ENCODE measurements around the gene ARHGEF18. TPM values are rescaled to one million over a fixed set of nuclear protein-coding genes. Genes with fewer than 3 reads are reported as not detected.
A peak's percentile ranks its signal among the peaks of the same experiment; 100 is the strongest.
"Not testable (repeated sequence)": the region's sequence is repeated elsewhere in the genome, so short reads cannot be mapped to it uniquely, and the experiment has no call there.

The ARHGEF18 gene
- total and polyA plus RNA-seq, 2 experiments from 2014 or later, result 9.5 to 33.8 TPM

- Histone ChIP-seq H3K9ac (no peak overlapping the region), H3F3A (ENCODE audit: insufficient read depth) (no peaks in the 10 kb centered on the region), H3K4me3 (no peak overlapping the region), H3K9me3 (ENCODE audit: low read depth) (no peaks in the 10 kb centered on the region), H3K9me2 (ENCODE audit: insufficient read depth) (no peaks in the 10 kb centered on the region), H3K36me3 (ENCODE audit: low read depth) (no peaks in the 10 kb centered on the region), H3K4me2 (ENCODE audit: unreplicated experiment) (no peak overlapping the region), H3K79me2 (ENCODE audit: insufficient read depth) (no peaks in the 10 kb centered on the region), H4K20me1 (ENCODE audit: insufficient read depth) (no peaks in the 10 kb centered on the region), H3K4me1 (ENCODE audit: insufficient read depth) (no peaks in the 10 kb centered on the region), H3K27me3 (replicated peaks; ENCODE audit: insufficient read depth) (no peaks in the 10 kb centered on the region), H2AFZ (no peak overlapping the region), H3K27ac (no peak overlapping the region)
- DNase-seq, result no peak
- 65 to 70% methylated on average over 2 of the region's 2 CpGs for WGBS, 2 experiments (ENCODE audit: low coverage in 1 of 2, low lambda C conversion rate in 2 of 2, missing lambda C conversion rate in 2 of 2)
- in situ Hi-C loops (cut with MboI), result loop anchor here (25.0 kb wide), 1 partner anchor 449 kb away; no protein-coding TSS in a partner anchor
- TF ChIP-seq EZH2 (IDR thresholded peaks at IDR 0.05; ENCODE audit: insufficient read depth, poor library complexity, severe bottlenecking) (no peak), EZH2phosphoT487 (IDR thresholded peaks at IDR 0.05; ENCODE audit: insufficient read depth, low read depth) (no peak)
Measured at GRCh38 chr19:7363225-7363624, 14.5 kb downstream of the ARHGEF18 start.

- H3K4me3 ChIP-seq, result no peak overlapping the region
- in situ Hi-C loops (cut with MboI), result loop anchor here (25.0 kb wide), 1 partner anchor 445 kb away; no protein-coding TSS in a partner anchor
- no peaks in the 10 kb centered on the region for H3F3A ChIP-seq (ENCODE audit: insufficient read depth)
- no peaks in the 10 kb centered on the region for H3K79me2 ChIP-seq (ENCODE audit: insufficient read depth)
- TF ChIP-seq EZH2phosphoT487 (IDR thresholded peaks at IDR 0.05; ENCODE audit: insufficient read depth, low read depth) (no peak), EZH2 (IDR thresholded peaks at IDR 0.05; ENCODE audit: insufficient read depth, poor library complexity, severe bottlenecking) (no peak)
- no peak overlapping the region for H3K9ac ChIP-seq
- H3K27me3 ChIP-seq (replicated peaks; ENCODE audit: insufficient read depth), result no peaks in the 10 kb centered on the region
- WGBS, 2 experiments (ENCODE audit: low coverage in 1 of 2, low lambda C conversion rate in 2 of 2, missing lambda C conversion rate in 2 of 2), result 50 to 56% methylated on average over 10 of the region's 10 CpGs
- no peaks in the 10 kb centered on the region for H3K36me3 ChIP-seq (ENCODE audit: low read depth)
- H3K9me2 ChIP-seq (ENCODE audit: insufficient read depth), result no peaks in the 10 kb centered on the region
- no peak overlapping the region for H3K27ac ChIP-seq
- H2AFZ ChIP-seq, result no peak overlapping the region
- no peaks in the 10 kb centered on the region for H4K20me1 ChIP-seq (ENCODE audit: insufficient read depth)
- DNase-seq, result peak; percentile 12
- H3K9me3 ChIP-seq (ENCODE audit: low read depth), result no peaks in the 10 kb centered on the region
- H3K4me1 ChIP-seq (ENCODE audit: insufficient read depth), result peaks cover 8% of the 10 kb centered on the region
- no peak overlapping the region for H3K4me2 ChIP-seq (ENCODE audit: unreplicated experiment)
Measured at GRCh38 chr19:7366701-7367420, 18.1 kb downstream of the ARHGEF18 start.

GRCh38 chr19:7368456-7368855 is 19.7 kb downstream of the ARHGEF18 start:
- no peaks in the 10 kb centered on the region for H4K20me1 ChIP-seq (ENCODE audit: insufficient read depth)
- no peak for TF ChIP-seq EZH2 (IDR thresholded peaks at IDR 0.05; ENCODE audit: insufficient read depth, poor library complexity, severe bottlenecking)
- no peak for TF ChIP-seq EZH2phosphoT487 (IDR thresholded peaks at IDR 0.05; ENCODE audit: insufficient read depth, low read depth)
- peak overlapping the region; percentile 22 for H3K4me2 ChIP-seq (ENCODE audit: unreplicated experiment)
- WGBS, 2 experiments (ENCODE audit: low coverage in 1 of 2, low lambda C conversion rate in 2 of 2, missing lambda C conversion rate in 2 of 2), result 64 to 67% methylated on average over 4 of the region's 4 CpGs
- H3K27ac ChIP-seq, result peak overlapping the region; percentile 30; the same call in 1 of the 2 replicates
- H3K9me3 ChIP-seq (ENCODE audit: low read depth), result no peaks in the 10 kb centered on the region
- H3K4me3 ChIP-seq, result no peak overlapping the region
- H3K9ac ChIP-seq, result peak overlapping the region; percentile 34; the same call in 1 of the 2 replicates
- no peak for DNase-seq
- H3K4me1 ChIP-seq (ENCODE audit: insufficient read depth), result peaks cover 8% of the 10 kb centered on the region
- H3K36me3 ChIP-seq (ENCODE audit: low read depth), result no peaks in the 10 kb centered on the region
- in situ Hi-C loops (cut with MboI), result loop anchor here (25.0 kb wide), 1 partner anchor 444 kb away; no protein-coding TSS in a partner anchor
- no peaks in the 10 kb centered on the region for H3K79me2 ChIP-seq (ENCODE audit: insufficient read depth)
- no peaks in the 10 kb centered on the region for H3F3A ChIP-seq (ENCODE audit: insufficient read depth)
- H3K27me3 ChIP-seq (replicated peaks; ENCODE audit: insufficient read depth), result no peaks in the 10 kb centered on the region
- H3K9me2 ChIP-seq (ENCODE audit: insufficient read depth), result no peaks in the 10 kb centered on the region
- peak overlapping the region; percentile 46; the same call in 1 of the 2 replicates for H2AFZ ChIP-seq

- peak overlapping the region; percentile 46; the same call in 1 of the 2 replicates for H2AFZ ChIP-seq
- peak overlapping the region; percentile 22 for H3K4me2 ChIP-seq (ENCODE audit: unreplicated experiment)
- H3F3A ChIP-seq (ENCODE audit: insufficient read depth); H3K4me3 ChIP-seq; H3K79me2 ChIP-seq (ENCODE audit: insufficient read depth); H3K36me3 ChIP-seq (ENCODE audit: low read depth); H3K4me1 ChIP-seq (ENCODE audit: insufficient read depth); H3K9me2 ChIP-seq (ENCODE audit: insufficient read depth); H3K27me3 ChIP-seq (replicated peaks; ENCODE audit: insufficient read depth); H3K9me3 ChIP-seq (ENCODE audit: low read depth); H4K20me1 ChIP-seq (ENCODE audit: insufficient read depth): not testable (repeated sequence)
- WGBS, 2 experiments (ENCODE audit: low coverage in 1 of 2, low lambda C conversion rate in 2 of 2, missing lambda C conversion rate in 2 of 2), result 45 to 49% methylated on average over 13 of the region's 13 CpGs
- DNase-seq, result peak; percentile 66
- H3K9ac ChIP-seq, result peak overlapping the region; percentile 34; the same call in 1 of the 2 replicates
- H3K27ac ChIP-seq, result peak overlapping the region; percentile 30; the same call in 1 of the 2 replicates
- in situ Hi-C loops (cut with MboI), result loop anchor here (25.0 kb wide), 1 partner anchor 443 kb away; no protein-coding TSS in a partner anchor
Measured at GRCh38 chr19:7368866-7369265, 20.1 kb downstream of the ARHGEF18 start.

All from GM23248 (cell line).